Measurements from ENCODE around the gene GRHL1. TPM values are rescaled to one million over a fixed set of nuclear protein-coding genes. Genes with fewer than 3 reads are reported as not detected.

Gene GRHL1
- total and polyA plus RNA-seq, 2 of the 8 experiments (the other 6 are each of a cell fraction or from before 2014, with no cell fraction given) = 1.3 to 3.6 TPM

DNA sequence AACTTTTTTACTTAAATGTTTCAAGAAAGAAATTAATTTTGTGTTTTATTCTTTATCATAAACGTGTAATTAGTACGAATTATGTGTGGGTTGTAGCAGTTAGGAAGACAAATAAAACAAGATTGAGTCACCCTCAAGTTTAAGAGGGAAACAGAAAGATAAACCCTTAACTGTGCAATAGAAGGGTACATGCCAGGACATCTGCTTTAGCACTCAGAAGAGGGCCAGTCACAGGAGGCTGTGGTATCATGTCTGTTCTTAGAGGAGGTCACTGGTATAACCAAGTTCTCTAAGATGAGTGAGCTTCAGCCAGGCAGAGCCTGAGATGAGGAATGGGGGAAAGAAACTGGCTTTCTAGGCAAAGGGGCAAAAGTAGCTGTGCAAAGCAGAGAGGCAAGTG is 42.4 kb upstream of the GRHL1 start:
- CTCF ChIA-PET (ENCODE audit: partially characterized antibody) = interaction anchor here (0.5 to 1.7 kb wide), 5 partner anchors 10 to 76 kb away, joined by 3 to 6 read pairs (median 3); no protein-coding TSS in a partner anchor
- H2BK20ac ChIP-seq (ENCODE audit: low read length) = no peak overlapping the region
- no peak for DNase-seq (ENCODE audit: low read depth in 1 of 2, low spot score in 2 of 2)

More for the DNA sequence above, 42.4 kb upstream of the GRHL1 start:
- Histone ChIP-seq H3K4me1 (replicated peaks in 1 of 4; ENCODE audit: control insufficient read depth in 3 of 4, insufficient read depth in 4 of 4, low read length in 3 of 4) (no peaks in the 10 kb centered on the region; a peak in 1 of 7 replicates), H2AK5ac (ENCODE audit: low read depth, low read length) (no peak overlapping the region), H3K9me3 (ENCODE audit: insufficient read depth in 2 of 2, low read depth in 1 of 2, low read length in 1 of 2) (no peaks in the 10 kb centered on the region), H3K4me2 (ENCODE audit: insufficient read depth in 1 of 2, low read depth in 2 of 2, low read length in 2 of 2) (no peak overlapping the region), H4K5ac (ENCODE audit: insufficient read length, low read depth, low read length) (no peak overlapping the region), H3K27ac (ENCODE audit: low read depth, low read length) (no peak overlapping the region), H3K27me3 (replicated peaks in 1 of 4; ENCODE audit: control insufficient read depth in 3 of 4, extremely low read depth in 1 of 4, insufficient read depth in 3 of 4, low read length in 3 of 4) (no peaks in the 10 kb centered on the region), H2BK12ac (ENCODE audit: low read depth, low read length) (no peak overlapping the region), H4K91ac (replicated peaks; ENCODE audit: insufficient read length, low read length) (no peak overlapping the region), H3K79me1 (ENCODE audit: low read depth, low read length) (no peaks in the 10 kb centered on the region), H3K56ac (replicated peaks; ENCODE audit: insufficient read length, low read depth, low read length) (no peak overlapping the region), H3K9ac (replicated peaks in 1 of 4; ENCODE audit: extremely low read depth in 1 of 4, low read depth in 3 of 4, low read length in 3 of 4) (no peak overlapping the region), H3K79me2 (ENCODE audit: control insufficient read depth in 1 of 2, insufficient read depth in 2 of 2, low read length in 2 of 2) (no peaks in the 10 kb centered on the region), H3K23me2 (ENCODE audit: low read depth, low read length) (no peaks in the 10 kb centered on the region), H3K36me3 (ENCODE audit: control insufficient read depth in 2 of 4, insufficient read depth in 4 of 4, low read length in 3 of 4) (peaks cover 0 to 12% (median 4%) of the 10 kb centered on the region in 4 experiments; a peak in 4 of 8 replicates), H3K14ac (ENCODE audit: insufficient read length) (no peak overlapping the region), H2BK120ac (replicated peaks; ENCODE audit: low read depth, low read length) (no peak overlapping the region), H2BK15ac (ENCODE audit: low read length) (no peak overlapping the region), H4K20me1 (replicated peaks in 1 of 2; ENCODE audit: control insufficient read depth in 1 of 2, insufficient read depth in 2 of 2, low read length in 2 of 2) (no peaks in the 10 kb centered on the region), H3K18ac (ENCODE audit: extremely low read depth, low read length) (no peak overlapping the region), H3K4ac (replicated peaks; ENCODE audit: insufficient read length, low read depth, low read length) (no peak overlapping the region), H2AFZ (ENCODE audit: low read length) (no peak overlapping the region), H3K4me3 (ENCODE audit: extremely low read depth in 1 of 4, insufficient read depth in 2 of 4, low read depth in 3 of 4, low read length in 4 of 4) (no peak overlapping the region), H4K8ac (ENCODE audit: extremely low read depth, insufficient read depth, low read length) (no peak overlapping the region), H2BK5ac (ENCODE audit: low read depth, low read length) (no peak overlapping the region), H3K23ac (ENCODE audit: insufficient read length) (no peak overlapping the region)
- WGBS, 2 experiments (ENCODE audit: extremely low coverage in 1 of 2, insufficient coverage in 1 of 2, insufficient read length in 1 of 2, insufficient replicate concordance in 2 of 2, low coverage in 1 of 2, low lambda C conversion rate in 2 of 2, missing lambda C conversion rate in 1 of 2) = 80 to 100% methylated on average over 2 of the region's 2 CpGs
- POLR2A ChIA-PET (ENCODE audit: partially characterized antibody) = interaction anchor here (1.1 kb wide), 1 partner anchor 11 kb away, joined by 4 read pairs; no protein-coding TSS in a partner anchor
- TF ChIP-seq, protein P1, sequence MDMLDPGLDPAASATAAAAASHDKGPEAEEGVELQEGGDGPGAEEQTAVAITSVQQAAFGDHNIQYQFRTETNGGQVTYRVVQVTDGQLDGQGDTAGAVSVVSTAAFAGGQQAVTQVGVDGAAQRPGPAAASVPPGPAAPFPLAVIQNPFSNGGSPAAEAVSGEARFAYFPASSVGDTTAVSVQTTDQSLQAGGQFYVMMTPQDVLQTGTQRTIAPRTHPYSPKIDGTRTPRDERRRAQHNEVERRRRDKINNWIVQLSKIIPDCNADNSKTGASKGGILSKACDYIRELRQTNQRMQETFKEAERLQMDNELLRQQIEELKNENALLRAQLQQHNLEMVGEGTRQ (IDR thresholded peaks at IDR 0.05; ENCODE audit: low read length) = no peak
- no peak for TF ChIP-seq GABPA (IDR thresholded peaks at IDR 0.05; ENCODE audit: borderline replicate concordance, insufficient read depth, low read length)
- no peak for TF ChIP-seq RXRA (IDR thresholded peaks at IDR 0.05; ENCODE audit: insufficient read depth, low read depth, low read length)
- FAIRE-seq = no peak

Data from H1 (cell line).